Ovary (tissue), 3 donors: Measurements from ENCODE around the gene LRP8.

ENCODE experiments used
- POLR2A ChIP-seq: fragments of 450-650 bp; IDR thresholded peaks from one replicate; pipeline ENCODE4 v1.6.1; 2017; ENCODE audit warnings: antibody characterized with exemption, mild to moderate bottlenecking, moderate library complexity
- TF ChIP-seq, protein P1 (sequence below), 3 donors: fragments of 450-650 bp in 2 of 3; fragments of 200-600 bp in 1 of 3; IDR thresholded peaks; one replicate each; pipeline versions ENCODE4 v1.5.1 to v1.8.0; 2016 to 2022; ENCODE audit warnings: antibody characterized with exemption in 3 of 3, mild to moderate bottlenecking in 1 of 3
- donor health status: DM: no; HTN: no; CAD: no.

DNA sequence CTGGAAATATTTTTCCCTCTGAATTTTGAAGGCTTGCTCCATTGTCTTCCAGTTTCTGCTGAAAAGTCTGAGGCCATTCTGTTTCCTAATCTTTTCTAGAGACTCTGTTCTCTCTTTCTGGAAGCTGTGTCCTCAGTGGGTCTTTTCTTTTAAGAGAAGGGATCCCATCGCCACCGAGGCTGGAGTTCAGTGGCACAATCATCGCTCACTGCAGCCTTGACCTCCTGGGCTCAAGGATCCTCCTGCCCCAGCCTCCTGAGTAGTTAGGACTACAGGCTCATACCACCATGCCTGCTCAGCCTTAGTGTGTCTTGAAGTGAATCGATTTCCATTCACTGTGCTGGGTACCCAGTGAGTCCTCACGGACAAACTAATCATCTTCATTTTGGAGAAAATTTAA lies 9.6 kb upstream of the LRP8 start:
- TF ChIP-seq, protein P1, sequence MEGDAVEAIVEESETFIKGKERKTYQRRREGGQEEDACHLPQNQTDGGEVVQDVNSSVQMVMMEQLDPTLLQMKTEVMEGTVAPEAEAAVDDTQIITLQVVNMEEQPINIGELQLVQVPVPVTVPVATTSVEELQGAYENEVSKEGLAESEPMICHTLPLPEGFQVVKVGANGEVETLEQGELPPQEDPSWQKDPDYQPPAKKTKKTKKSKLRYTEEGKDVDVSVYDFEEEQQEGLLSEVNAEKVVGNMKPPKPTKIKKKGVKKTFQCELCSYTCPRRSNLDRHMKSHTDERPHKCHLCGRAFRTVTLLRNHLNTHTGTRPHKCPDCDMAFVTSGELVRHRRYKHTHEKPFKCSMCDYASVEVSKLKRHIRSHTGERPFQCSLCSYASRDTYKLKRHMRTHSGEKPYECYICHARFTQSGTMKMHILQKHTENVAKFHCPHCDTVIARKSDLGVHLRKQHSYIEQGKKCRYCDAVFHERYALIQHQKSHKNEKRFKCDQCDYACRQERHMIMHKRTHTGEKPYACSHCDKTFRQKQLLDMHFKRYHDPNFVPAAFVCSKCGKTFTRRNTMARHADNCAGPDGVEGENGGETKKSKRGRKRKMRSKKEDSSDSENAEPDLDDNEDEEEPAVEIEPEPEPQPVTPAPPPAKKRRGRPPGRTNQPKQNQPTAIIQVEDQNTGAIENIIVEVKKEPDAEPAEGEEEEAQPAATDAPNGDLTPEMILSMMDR (IDR thresholded peaks at IDR 0.05) = no peak
- TF ChIP-seq POLR2A = no peak
